MM.1S (cell line): ENCODE measurements around the gene SUPT3H.

Source experiments
- DNase-seq: peaks from one replicate; pipeline ENCODE4 v3.0.0-alpha.2; 2015
- H2AFZ ChIP-seq: fragments of 300-600 bp; sonication (generic); 2 replicates; pipeline ENCODE4 v1.6.0; 2016; ENCODE audit warnings: antibody characterized with exemption, low read length
- H3F3A ChIP-seq: fragments of 300-600 bp; sonication (generic); 2 replicates; pipeline ENCODE4 v1.6.1; 2016; ENCODE audit warnings: mild to moderate bottlenecking, antibody characterized with exemption, low read length, moderate library complexity, mixed read lengths; ENCODE audit not compliant: insufficient read depth
- H3K27ac ChIP-seq: fragments of 300-600 bp; sonication (generic); 2 replicates; pipeline ENCODE4 v1.5.1; 2016; ENCODE audit warnings: mild to moderate bottlenecking, low read length
- H3K27me3 ChIP-seq: fragments of 300-600 bp; sonication (generic); replicated peaks from 2 replicates; pipeline ENCODE4 v1.6.0; 2016; ENCODE audit warnings: low read length; ENCODE audit not compliant: insufficient read depth
- H3K36me3 ChIP-seq: fragments of 300-600 bp; sonication (generic); replicated peaks from 2 replicates; pipeline ENCODE4 v1.6.1; 2016; ENCODE audit warnings: mild to moderate bottlenecking, low read length, mixed read lengths; ENCODE audit not compliant: insufficient read depth
- H3K4me1 ChIP-seq: fragments of 300-600 bp; sonication (generic); 2 replicates; pipeline ENCODE4 v1.6.1; 2016; ENCODE audit warnings: low read length, mixed read lengths
- H3K4me2 ChIP-seq: fragments of 300-600 bp; sonication (generic); 2 replicates; pipeline ENCODE4 v1.6.0; 2016; ENCODE audit warnings: low read depth, low read length
- H3K4me3 ChIP-seq: fragments of 300-600 bp; sonication (generic); 2 replicates; pipeline ENCODE4 v1.5.1; 2016; ENCODE audit warnings: low read length, mixed read lengths
- H3K79me2 ChIP-seq: fragments of 300-600 bp; sonication (generic); 2 replicates; pipeline ENCODE4 v1.6.1; 2016; ENCODE audit warnings: mixed run types, low read length, mixed read lengths
- H3K9ac ChIP-seq: fragments of 300-600 bp; sonication (generic); 2 replicates; pipeline ENCODE4 v1.6.1; 2016; ENCODE audit warnings: low read length, mixed read lengths
- H3K9me2 ChIP-seq: fragments of 300-600 bp; sonication (generic); replicated peaks from 2 replicates; pipeline ENCODE4 v1.6.1; 2016; ENCODE audit warnings: mild to moderate bottlenecking, low read length, mixed read lengths; ENCODE audit not compliant: insufficient read depth
- H3K9me3 ChIP-seq: fragments of 300-600 bp; sonication (generic); replicated peaks from 2 replicates; pipeline ENCODE4 v1.6.1; 2016; ENCODE audit warnings: mild to moderate bottlenecking, low read length, mixed read lengths; ENCODE audit not compliant: insufficient read depth
- H4K20me1 ChIP-seq: fragments of 300-600 bp; sonication (generic); 2 replicates; pipeline ENCODE4 v1.6.1; 2016; ENCODE audit warnings: mild to moderate bottlenecking, low read length, moderate library complexity, mixed read lengths; ENCODE audit not compliant: insufficient read depth
- CTCF ChIP-seq: fragments of 300-600 bp; sonication (generic); IDR thresholded peaks from 2 replicates; pipeline ENCODE4 v1.5.1; 2016; ENCODE audit warnings: antibody characterized with exemption, low read length, mixed read lengths
- EZH2 ChIP-seq: fragments of 300-600 bp; sonication (generic); optimal IDR thresholded peaks from 2 replicates; pipeline ENCODE3; 2017; ENCODE audit warnings: low read depth, mild to moderate bottlenecking, antibody characterized with exemption, low read length, mixed read lengths
- EZH2phosphoT487 ChIP-seq: fragments of 300-600 bp; sonication (generic); IDR thresholded peaks from 2 replicates; pipeline ENCODE4 v1.6.1; 2018; ENCODE audit warnings: antibody characterized with exemption, low read length

Gene SUPT3H

DNA sequence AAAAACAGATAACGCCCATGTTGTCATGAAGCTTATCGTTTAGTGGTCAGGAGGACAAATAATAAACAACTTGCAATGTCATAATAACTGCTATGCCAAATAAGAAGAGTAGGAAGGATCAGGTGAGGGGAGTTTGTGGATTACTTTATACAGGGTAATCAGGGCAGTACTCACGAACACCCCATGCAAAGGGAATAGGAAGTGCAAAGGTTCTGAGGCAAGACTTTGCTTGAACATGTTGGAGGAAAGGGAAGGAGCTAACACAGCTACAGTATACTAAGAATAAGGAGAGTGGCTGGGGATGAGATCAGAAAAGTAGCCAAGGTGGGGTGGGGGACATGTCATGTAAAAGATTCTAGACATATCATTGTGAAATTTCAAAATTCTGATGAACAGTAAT lies 341.6 kb downstream of the SUPT3H start:
- Histone ChIP-seq H4K20me1 (no peaks in the 10 kb centered on the region), H2AFZ (no peak overlapping the region), H3K9me2 (no peaks in the 10 kb centered on the region), H3F3A (no peaks in the 10 kb centered on the region), H3K27ac (no peak overlapping the region), H3K4me1 (no peaks in the 10 kb centered on the region), H3K36me3 (no peaks in the 10 kb centered on the region), H3K9ac (no peak overlapping the region), H3K4me3 (no peak overlapping the region), H3K79me2 (no peaks in the 10 kb centered on the region), H3K27me3 (no peaks in the 10 kb centered on the region), H3K4me2 (no peak overlapping the region), H3K9me3 (no peaks in the 10 kb centered on the region)
- no peak for DNase-seq
- no peak for TF ChIP-seq EZH2
- TF ChIP-seq CTCF, result no peak
- TF ChIP-seq EZH2phosphoT487, result no peak

- H3K79me2 ChIP-seq, result no peaks in the 10 kb centered on the region
- no peak overlapping the region for H3K4me3 ChIP-seq
- H3K9me3 ChIP-seq, result no peaks in the 10 kb centered on the region
- no peaks in the 10 kb centered on the region for H3K36me3 ChIP-seq
- H3F3A ChIP-seq, result no peaks in the 10 kb centered on the region
- no peak for DNase-seq
- no peak for TF ChIP-seq EZH2
- no peak for TF ChIP-seq EZH2phosphoT487
- no peak for TF ChIP-seq CTCF
- no peak overlapping the region for H3K27ac ChIP-seq
- H3K4me1 ChIP-seq, result no peaks in the 10 kb centered on the region
- H2AFZ ChIP-seq, result no peak overlapping the region
- H4K20me1 ChIP-seq, result no peaks in the 10 kb centered on the region
- no peak overlapping the region for H3K4me2 ChIP-seq
- H3K9ac ChIP-seq, result no peak overlapping the region
- H3K9me2 ChIP-seq, result no peaks in the 10 kb centered on the region
- H3K27me3 ChIP-seq, result no peaks in the 10 kb centered on the region
Observed at GRCh38 chr6:45032426-45032825, 345.3 kb downstream of the SUPT3H start.

GRCh38 chr6:45031601-45032000 lies 346.1 kb downstream of the SUPT3H start:
- Histone ChIP-seq H3K9me2 (no peaks in the 10 kb centered on the region), H3K4me1 (no peaks in the 10 kb centered on the region), H3K4me2 (no peak overlapping the region), H3K79me2 (no peaks in the 10 kb centered on the region), H4K20me1 (no peaks in the 10 kb centered on the region), H3K27ac (no peak overlapping the region), H3K4me3 (no peak overlapping the region), H3K27me3 (no peaks in the 10 kb centered on the region), H3K36me3 (no peaks in the 10 kb centered on the region), H3K9me3 (no peaks in the 10 kb centered on the region), H2AFZ (no peak overlapping the region), H3F3A (no peaks in the 10 kb centered on the region), H3K9ac (no peak overlapping the region)
- TF ChIP-seq EZH2, result no peak
- no peak for TF ChIP-seq CTCF
- no peak for TF ChIP-seq EZH2phosphoT487
- DNase-seq, result no peak

- Histone ChIP-seq H3K27me3 (no peaks in the 10 kb centered on the region), H3K27ac (no peak overlapping the region), H3K4me1 (no peaks in the 10 kb centered on the region), H3F3A (no peaks in the 10 kb centered on the region), H3K4me3 (no peak overlapping the region), H3K4me2 (no peak overlapping the region), H4K20me1 (no peaks in the 10 kb centered on the region), H3K9ac (no peak overlapping the region), H2AFZ (no peak overlapping the region), H3K9me3 (no peaks in the 10 kb centered on the region), H3K9me2 (no peaks in the 10 kb centered on the region), H3K79me2 (no peaks in the 10 kb centered on the region), H3K36me3 (no peaks in the 10 kb centered on the region)
- no peak for DNase-seq
- no peak for TF ChIP-seq EZH2phosphoT487
- TF ChIP-seq CTCF, result no peak
- TF ChIP-seq EZH2, result no peak
Observed at GRCh38 chr6:45027126-45027525, 350.6 kb downstream of the SUPT3H start.
